K562 (cell line): ENCODE measurements around the gene CUL3. TPM values are rescaled to one million over a fixed set of nuclear protein-coding genes. Genes with fewer than 3 reads are reported as not detected.

Experiments
- ATAC-seq: fragments of 200-7000 bp; cut with Tn5 transposase; 3 replicates; pipeline ENCODE4 v1.9.1; 2020; ENCODE audit warnings: moderate library complexity
- BruUV-seq: library from RNA; stranded (reverse); fragments of 400-500 nt; replicated peaks from 2 replicates; lab custom pipeline; 2021; lab: Mats Ljungman, UMichigan
- CTCF ChIA-PET: fragments of 300-600 bp; formaldehyde crosslinking; extraction: SDS; loops from one replicate; lab custom pipeline; 2021; ENCODE audit warnings: low intra/inter-chr PET ratio; lab: Yijun Ruan, JAX
- POLR2A ChIA-PET: fragments of 300-600, 350-650 bp; sonication (Branson Sonifier 250); formaldehyde crosslinking; extraction: SDS; loops from one replicate; lab custom pipeline; 2021; ENCODE audit warnings: antibody characterized with exemption, inconsistent platforms; lab: Yijun Ruan, JAX
- DNase-seq, 4 experiments: peaks; one replicate each; pipeline versions ENCODE4 v3.0.0 to v3.0.0-alpha.2; 2011 to 2018; ENCODE audit warnings: low spot score in 3 of 4, mixed read lengths in 3 of 4; ENCODE audit errors: extremely low read depth in 1 of 4
- FAIRE-seq: peaks from 2 replicates; lab custom pipeline; 2011; peaks lifted over from hg19 to GRCh38; lab: Jason Lieb, UNC
- H2AFZ ChIP-seq: 2 replicates; pipeline ENCODE4 v1.6.0; 2011; ENCODE audit warnings: low read depth, low read length, control low read depth, inconsistent platforms
- H3K27ac ChIP-seq: fragments of 200-600 bp; 3 replicates; pipeline ENCODE4 v1.8.0; 2011; ENCODE audit warnings: low read depth, mild to moderate bottlenecking, control low read depth, inconsistent platforms, low read length, moderate library complexity, mixed read lengths; ENCODE audit errors: extremely low read depth
- H3K27me3 ChIP-seq, 2 experiments: fragments of 300-600 bp in 1 of 2; 2 replicates in 1 of 2; 3 replicates in 1 of 2; pipeline versions ENCODE4 v1.6.0 to v1.8.0; 2011; ENCODE audit warnings: inconsistent platforms in 2 of 2, low read length in 2 of 2, mild to moderate bottlenecking in 1 of 2, mixed read lengths in 1 of 2, moderate library complexity in 1 of 2; ENCODE audit not compliant: control insufficient read depth in 2 of 2, insufficient read depth in 2 of 2
- H3K36me3 ChIP-seq: fragments of 300-600 bp; 3 replicates; pipeline ENCODE4 v1.8.0; 2011; ENCODE audit warnings: mild to moderate bottlenecking, low read length, inconsistent platforms; ENCODE audit not compliant: control insufficient read depth, insufficient read depth
- H3K4me1 ChIP-seq, 2 experiments: fragments of 200-600 bp in 1 of 2; replicated peaks in 1 of 2; 2 replicates in 1 of 2; 3 replicates in 1 of 2; pipeline versions ENCODE4 v1.5.1 to v1.8.0; 2011; ENCODE audit warnings: inconsistent platforms in 2 of 2, low read length in 2 of 2, mild to moderate bottlenecking in 1 of 2, mixed read lengths in 1 of 2, moderate library complexity in 1 of 2; ENCODE audit not compliant: control insufficient read depth in 2 of 2, insufficient read depth in 2 of 2
- H3K4me2 ChIP-seq: 2 replicates; pipeline ENCODE4 v1.6.1; 2011; ENCODE audit warnings: low read length, control low read depth, inconsistent platforms, mixed read lengths; ENCODE audit not compliant: insufficient read depth
- H3K4me3 ChIP-seq: fragments of 200-600 bp; sonication (generic), shearing (Covaris generic); 2 replicates; pipeline ENCODE4 v1.5.1; 2016; ENCODE audit warnings: control low read depth, inconsistent platforms
- H3K79me2 ChIP-seq: fragments of 200-600 bp; 3 replicates; pipeline ENCODE4 v1.8.0; 2011; ENCODE audit warnings: low read length, inconsistent platforms; ENCODE audit not compliant: control insufficient read depth, insufficient read depth
- H3K9ac ChIP-seq, 2 experiments: 2 replicates each; pipeline versions ENCODE4 v1.6.0 to v1.6.1; 2011; ENCODE audit warnings: low read depth in 2 of 2, low read length in 2 of 2, control low read depth in 1 of 2, inconsistent platforms in 1 of 2, mild to moderate bottlenecking in 1 of 2, mixed read lengths in 1 of 2; ENCODE audit not compliant: insufficient read depth in 1 of 2
- H3K9me1 ChIP-seq: one replicate; pipeline ENCODE4 v1.6.0; 2011; ENCODE audit warnings: inconsistent platforms, mild to moderate bottlenecking, low read length, moderate library complexity; ENCODE audit not compliant: control insufficient read depth, insufficient read depth
- H3K9me3 ChIP-seq: replicated peaks from 2 replicates; pipeline ENCODE4 v1.5.1; 2011; ENCODE audit warnings: low read depth, low read length, inconsistent platforms; ENCODE audit not compliant: control insufficient read depth, insufficient read depth
- H4K20me1 ChIP-seq: replicated peaks from 2 replicates; pipeline ENCODE4 v1.6.1; 2011; ENCODE audit warnings: low read length, inconsistent platforms, mixed read lengths; ENCODE audit not compliant: control insufficient read depth, insufficient read depth
- ASH1L ChIP-seq: fragments of 450-650 bp; IDR thresholded peaks from 2 replicates; pipeline ENCODE4 v1.6.1; 2018; ENCODE audit warnings: borderline replicate concordance, mild to moderate bottlenecking, low read depth; ENCODE audit not compliant: partially characterized antibody
- CBFA2T2 ChIP-seq: fragments of 450-650 bp; conservative IDR thresholded peaks from 2 replicates; pipeline ENCODE4 v1.6.1; 2017; ENCODE audit warnings: mild to moderate bottlenecking
- CHD4 ChIP-seq: fragments of 200-600 bp; sonication (generic); IDR thresholded peaks from 3 replicates; pipeline ENCODE4 v1.6.1; 2012; ENCODE audit warnings: low read depth, mild to moderate bottlenecking, mixed read lengths, low read length, inconsistent platforms; ENCODE audit not compliant: insufficient read depth, insufficient replicate concordance, poor library complexity, severe bottlenecking
- CSDE1 ChIP-seq, 2 experiments: fragments of 450-650 bp; IDR thresholded peaks; 2 replicates each; pipeline ENCODE4 v1.6.1; 2016; ENCODE audit warnings: mild to moderate bottlenecking in 1 of 2
- EWSR1 ChIP-seq: fragments of 450-650 bp; IDR thresholded peaks from 2 replicates; pipeline ENCODE4 v1.6.1; 2018; ENCODE audit warnings: borderline replicate concordance, mild to moderate bottlenecking, low read depth, moderate library complexity; ENCODE audit not compliant: partially characterized antibody
- FOXM1 ChIP-seq, 2 experiments: fragments of 450-650 bp in 1 of 2; sonication (generic) in 1 of 2; formaldehyde crosslinking in 1 of 2; IDR thresholded peaks; 2 replicates each; pipeline versions ENCODE4 v1.6.1 to v1.9.0; 2017 to 2022; ENCODE audit warnings: low read depth in 2 of 2, mild to moderate bottlenecking in 2 of 2, missing genetic modification reagents in 1 of 2, moderate library complexity in 1 of 2
- HNRNPUL1 ChIP-seq: fragments of 200-400 bp; formaldehyde crosslinking; IDR thresholded peaks from 2 replicates; pipeline ENCODE4 v1.6.1; 2017; ENCODE audit warnings: low read length
- KDM5B ChIP-seq: fragments of 200-600 bp; sonication (generic); IDR thresholded peaks from 2 replicates; pipeline ENCODE4 v1.6.1; 2012; ENCODE audit warnings: low read depth, mild to moderate bottlenecking, moderate library complexity, low read length, control low read depth, inconsistent platforms; ENCODE audit not compliant: insufficient replicate concordance
- MAX ChIP-seq: sonication (generic); formaldehyde crosslinking; IDR thresholded peaks from 2 replicates; pipeline ENCODE4 v1.9.0; 2022; ENCODE audit warnings: mild to moderate bottlenecking, missing genetic modification reagents
- RBFOX2 ChIP-seq: fragments of 200-400 bp; formaldehyde crosslinking; IDR thresholded peaks from 2 replicates; pipeline ENCODE4 v1.6.1; 2017; ENCODE audit warnings: low read depth, mild to moderate bottlenecking, low read length, moderate library complexity
- RNF219 ChIP-seq: fragments of 250-450 bp; sonication (Bioruptor Pico); IDR thresholded peaks from 2 replicates; pipeline ENCODE4 v1.5.0; 2022; ENCODE audit warnings: mild to moderate bottlenecking
- XRCC4 ChIP-seq: IDR thresholded peaks from one replicate; pipeline ENCODE4 v1.6.1; 2011; ENCODE audit not compliant: insufficient read depth, insufficient read length; ENCODE audit errors: extremely low read depth
- ZNF12 ChIP-seq: sonication (generic); formaldehyde crosslinking; IDR thresholded peaks from 2 replicates; pipeline ENCODE4 v1.4.0; 2020; ENCODE audit warnings: mild to moderate bottlenecking, missing genetic modification reagents
- ZNF124 ChIP-seq: sonication (generic); formaldehyde crosslinking; IDR thresholded peaks from 2 replicates; pipeline ENCODE4 v1.8.1; 2022; ENCODE audit warnings: missing genetic modification reagents
- ZNF644 ChIP-seq: fragments of 200-800 bp; sonication (Bioruptor generic); IDR thresholded peaks from 2 replicates; pipeline ENCODE4 v1.6.1; 2016; ENCODE audit warnings: low read depth, missing genetic modification characterization, missing compliant biosample characterization
- WGBS: fragments of 100-300 bp; shearing (Covaris generic); methylation state at CpG from one replicate; pipeline ENCODE4 v1.1.6; 2016; ENCODE audit warnings: low coverage, mixed read lengths; ENCODE audit not compliant: insufficient coverage; ENCODE audit errors: missing lambda C conversion rate; 5-methylcytosine and 5-hydroxymethylcytosine counted together
- in situ Hi-C: fragments of 300-500 bp; cut with MboI; formaldehyde crosslinking; loops from 4 replicates; pipeline ENCODE4 v1.15.0; 2018; ENCODE audit warnings: inconsistent platforms, mixed read lengths
- intact Hi-C: fragments of 100-400 bp; cut with micrococcal nuclease; formaldehyde crosslinking; loops from 2 replicates; pipeline ENCODE4 v1.14.2; 2022
- polyA plus RNA-seq, 8 experiments: library from polyadenylated mRNA; depleted of rRNA in 4 of 8; stranded (reverse) in 5 of 8; unstranded in 3 of 8; fragments of >200 nt; fragmentation: Nextera tagmentation in 2 of 8; fragmentation: Illumina TruSeq in 1 of 8; extraction: Ambion mirVana in 2 of 8; extraction: Trizol in 1 of 8; gene quantifications; 2 replicates each; pipeline versions ENCODE4 v1.2.1 to v1.2.3, GENCODE V29; 2011 to 2014; ENCODE audit warnings: inconsistent platforms in 1 of 8, missing spikeins in 1 of 8
- total RNA-seq, 7 experiments: library from RNA; depleted of rRNA in 6 of 7; stranded (reverse); fragments of >200 nt in 6 of 7; fragmentation: Illumina TruSeq in 2 of 7; extraction: Trizol in 2 of 7; gene quantifications; 2 replicates each; pipeline versions ENCODE4 v1.2.1 to v1.2.3, GENCODE V29; 2011 to 2021; ENCODE audit warnings: low replicate concordance in 1 of 7
- TF ChIP-seq, protein P1 (sequence below): fragments of 250-450 bp; sonication (Bioruptor Pico); IDR thresholded peaks from 2 replicates; pipeline ENCODE4 v1.4.0; 2020; ENCODE audit warnings: mild to moderate bottlenecking, moderate library complexity

Gene CUL3
- total and polyA plus RNA-seq, 9 of the 15 experiments (the other 6 are each of a cell fraction or from before 2014, with no cell fraction given): 31.5 to 71.9 (median 56.4) TPM

DNA sequence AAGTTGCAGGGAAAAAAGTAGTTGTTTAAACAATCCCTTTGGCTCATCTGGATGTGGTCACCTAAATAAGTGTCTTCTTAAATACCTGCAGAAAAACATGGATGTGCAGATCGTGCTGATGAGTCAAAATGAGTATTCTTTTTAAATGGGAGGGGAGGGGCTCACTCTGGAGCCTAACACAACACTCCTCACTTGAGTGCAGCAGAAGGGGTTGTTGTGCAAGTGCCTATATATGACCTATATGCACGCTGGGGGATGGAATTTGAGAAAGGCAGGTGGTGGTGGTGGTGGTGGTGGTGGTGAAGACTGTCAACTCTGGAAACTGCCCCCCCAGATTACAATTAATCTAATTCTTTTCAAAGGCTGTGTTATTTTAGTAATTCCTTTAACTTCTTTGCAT, 105.3 kb downstream of the CUL3 start:
- no peaks in the 10 kb centered on the region; the same call in 2 of the 3 replicates for H3K79me2 ChIP-seq
- in situ Hi-C loops (no loop called here), intact Hi-C loops (no loop called here)
- no peaks in the 10 kb centered on the region for H3K4me1 ChIP-seq
- POLR2A ChIA-PET: no interaction called here
- no peak for TF ChIP-seq FOXM1 (IDR thresholded peaks at IDR 0.05; ENCODE audit: low read depth)
- no peak for TF ChIP-seq FOXM1 (CRISPR knock-in tag; IDR thresholded peaks at IDR 0.05; ENCODE audit: low read depth)
- TF ChIP-seq ZNF124 (CRISPR knock-in tag): no peak
- TF ChIP-seq CSDE1 (IDR thresholded peaks at IDR 0.05): no peak
- no peak for TF ChIP-seq RBFOX2
- TF ChIP-seq ZNF644: no peak
- no peak for TF ChIP-seq RNF219 (CRISPR knock-in tag)
- TF ChIP-seq XRCC4: no peak
- no peak for TF ChIP-seq KDM5B
- TF ChIP-seq, protein P1, sequence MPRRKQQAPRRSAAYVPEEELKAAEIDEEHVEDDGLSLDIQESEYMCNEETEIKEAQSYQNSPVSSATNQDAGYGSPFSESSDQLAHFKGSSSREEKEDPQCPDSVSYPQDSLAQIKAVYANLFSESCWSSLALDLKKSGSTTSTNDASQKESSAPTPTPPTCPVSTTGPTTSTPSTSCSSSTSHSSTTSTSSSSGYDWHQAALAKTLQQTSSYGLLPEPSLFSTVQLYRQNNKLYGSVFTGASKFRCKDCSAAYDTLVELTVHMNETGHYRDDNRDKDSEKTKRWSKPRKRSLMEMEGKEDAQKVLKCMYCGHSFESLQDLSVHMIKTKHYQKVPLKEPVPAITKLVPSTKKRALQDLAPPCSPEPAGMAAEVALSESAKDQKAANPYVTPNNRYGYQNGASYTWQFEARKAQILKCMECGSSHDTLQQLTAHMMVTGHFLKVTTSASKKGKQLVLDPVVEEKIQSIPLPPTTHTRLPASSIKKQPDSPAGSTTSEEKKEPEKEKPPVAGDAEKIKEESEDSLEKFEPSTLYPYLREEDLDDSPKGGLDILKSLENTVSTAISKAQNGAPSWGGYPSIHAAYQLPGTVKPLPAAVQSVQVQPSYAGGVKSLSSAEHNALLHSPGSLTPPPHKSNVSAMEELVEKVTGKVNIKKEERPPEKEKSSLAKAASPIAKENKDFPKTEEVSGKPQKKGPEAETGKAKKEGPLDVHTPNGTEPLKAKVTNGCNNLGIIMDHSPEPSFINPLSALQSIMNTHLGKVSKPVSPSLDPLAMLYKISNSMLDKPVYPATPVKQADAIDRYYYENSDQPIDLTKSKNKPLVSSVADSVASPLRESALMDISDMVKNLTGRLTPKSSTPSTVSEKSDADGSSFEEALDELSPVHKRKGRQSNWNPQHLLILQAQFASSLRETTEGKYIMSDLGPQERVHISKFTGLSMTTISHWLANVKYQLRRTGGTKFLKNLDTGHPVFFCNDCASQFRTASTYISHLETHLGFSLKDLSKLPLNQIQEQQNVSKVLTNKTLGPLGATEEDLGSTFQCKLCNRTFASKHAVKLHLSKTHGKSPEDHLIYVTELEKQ: no peak
- TF ChIP-seq CBFA2T2: no peak
- TF ChIP-seq CHD4: no peak
- no peak for TF ChIP-seq ASH1L
- TF ChIP-seq EWSR1: no peak
- no peak for TF ChIP-seq ZNF12
- TF ChIP-seq HNRNPUL1: no peak
- TF ChIP-seq MAX (CRISPR knock-in tag): no peak
- no peak for DNase-seq
- BruUV-seq: no TSS peak
- WGBS: 100% methylated on average over 1 of the region's 2 CpGs
- no peak overlapping the region for H2AFZ ChIP-seq
- no peaks in the 10 kb centered on the region for H3K9me3 ChIP-seq
- CTCF ChIA-PET: no interaction called here
- H3K9me1 ChIP-seq: no peaks in the 10 kb centered on the region
- H3K27ac ChIP-seq: no peak overlapping the region
- H3K36me3 ChIP-seq: peaks cover 66% of the 10 kb centered on the region; the same call in 2 of the 3 replicates
- H3K4me3 ChIP-seq: no peak overlapping the region
- H3K9ac ChIP-seq: no peak overlapping the region
- H3K4me2 ChIP-seq: no peak overlapping the region
- FAIRE-seq: no peak
- no peaks in the 10 kb centered on the region for H4K20me1 ChIP-seq
- H3K27me3 ChIP-seq: no peaks in the 10 kb centered on the region
- no peak for ATAC-seq
